Metanephros (tissue), 1 donor: ENCODE results near the gene RUBCN. TPM values are rescaled to one million over a fixed set of nuclear protein-coding genes. Genes with fewer than 3 reads are reported as not detected.

ENCODE experiments used
- total RNA-seq: library from RNA; depleted of rRNA; stranded (reverse); fragments of >200 nt; gene quantifications from one replicate; pipeline ENCODE4 v1.2.3, GENCODE V29; 2014

RUBCN gene
- 16.3 TPM for total RNA-seq

DNA sequence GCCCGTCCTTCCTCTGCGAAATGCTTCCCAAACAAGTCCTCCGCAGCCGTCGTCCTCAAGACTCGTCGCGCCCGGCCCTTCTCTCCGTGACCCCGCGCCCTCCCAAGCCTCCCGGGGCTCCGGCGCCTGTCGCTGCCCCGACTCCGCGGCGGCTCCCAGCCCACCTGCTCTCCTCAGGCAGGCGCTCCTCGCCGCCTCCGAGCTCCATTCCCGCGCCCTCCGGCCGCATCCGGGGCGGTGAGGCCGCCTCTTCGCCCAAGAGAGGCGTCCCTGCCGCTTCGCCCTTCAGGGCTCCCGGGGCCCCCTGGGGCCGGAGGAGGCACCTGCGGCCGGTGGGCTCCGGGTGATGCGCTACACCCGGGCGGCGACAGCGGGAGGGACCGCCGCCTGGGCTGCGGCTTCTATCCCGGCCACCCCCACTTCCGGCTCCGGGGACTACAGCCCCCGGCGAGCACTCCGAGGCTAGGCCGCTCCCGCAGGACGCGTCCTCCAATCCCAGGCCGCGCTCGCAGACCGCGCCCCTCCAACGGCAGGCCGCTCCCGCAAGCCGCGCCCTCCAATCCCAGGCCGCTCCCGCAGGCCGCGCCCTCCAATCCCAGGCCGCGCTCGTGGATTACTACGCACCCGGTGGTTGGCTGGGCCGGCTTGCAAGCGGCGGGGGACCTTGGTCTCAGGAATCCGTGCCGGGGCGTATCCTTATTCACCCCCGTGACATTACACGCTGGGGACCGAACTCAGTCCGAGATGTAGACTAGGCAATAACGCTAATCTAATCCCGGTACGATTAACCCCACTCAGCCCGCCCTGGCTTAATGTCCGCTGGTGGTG, at the start of gene RUBCN:
Gene RUBCN, minus strand, starts transcription at position 414 of the 828 bp plus-strand sequence. Its CDS starts 185 bp downstream, at position 229.

DNA sequence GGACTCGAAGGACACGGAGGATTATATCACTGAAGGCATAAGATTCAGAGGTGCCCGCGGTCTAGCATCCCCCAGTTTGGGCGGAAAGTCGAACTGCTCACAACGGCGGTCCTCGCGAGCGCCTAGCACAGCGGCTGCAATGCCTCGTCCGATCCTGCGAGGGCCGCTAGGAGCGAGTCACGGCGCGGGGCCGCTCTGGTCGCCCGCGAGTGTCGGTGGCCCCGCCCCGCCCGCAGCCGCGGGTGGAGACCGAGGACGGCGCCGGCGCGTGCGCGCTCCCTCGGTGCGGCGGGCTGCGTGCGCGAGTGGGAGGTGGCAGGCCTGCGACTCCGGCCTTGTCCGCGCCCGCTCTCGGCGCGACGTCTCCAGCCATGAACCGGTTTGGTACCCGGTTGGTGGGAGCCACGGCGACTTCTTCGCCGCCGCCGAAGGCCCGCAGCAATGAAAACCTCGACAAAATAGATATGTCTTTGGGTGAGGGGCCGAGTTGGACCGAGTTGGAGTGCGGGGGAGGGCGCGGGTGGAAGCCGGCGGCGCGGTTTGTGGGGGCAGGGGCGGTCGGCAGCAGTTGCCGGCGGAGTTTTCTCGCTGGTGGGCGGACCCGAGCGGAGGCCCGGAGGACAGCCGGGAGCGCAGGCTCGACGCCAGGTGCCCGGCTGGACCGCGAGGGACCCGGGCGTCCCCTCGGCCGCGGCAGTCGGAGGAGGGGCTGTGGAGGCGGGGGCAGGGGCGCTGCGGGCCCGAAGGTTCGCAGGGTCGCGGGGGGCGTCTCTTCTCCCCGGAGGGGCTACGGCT, 13.1 kb upstream of the RUBCN start, which contains the start of gene FYTTD1:
Gene FYTTD1, plus strand, starts transcription at position 283 of the 795 bp plus-strand sequence. Its CDS starts 89 bp downstream, at position 372.

Other genes with a start within 250 kb of the RUBCN start
- gene BDH1, start 180.9 kb downstream of the RUBCN start, total RNA-seq, result 32.3 TPM
- 48.5 TPM for gene FYTTD1, start 13.0 kb upstream of the RUBCN start, total RNA-seq
- gene LRCH3, start 54.4 kb upstream of the RUBCN start, total RNA-seq, result 92.8 TPM
- 636 TPM for gene RPL35A, start 213.3 kb upstream of the RUBCN start, total RNA-seq
- gene LMLN, start 223.3 kb upstream of the RUBCN start, total RNA-seq, result 8.0 TPM